Stomach (tissue), 9 donors: Measurements from ENCODE around the gene TAMM41. TPM values are rescaled to one million over a fixed set of nuclear protein-coding genes. Genes with fewer than 3 reads are reported as not detected.

ENCODE experiments used
- DNase-seq, 2 donors: peaks; one replicate each; pipeline versions ENCODE4 v3.0.0 to v3.0.0-alpha.2; 2013 to 2019
- H3K27ac ChIP-seq, 5 donors: fragments of 200-600 bp in 4 of 5; sonication (generic) in 4 of 5; one replicate each; pipeline ENCODE4 v1.5.1; 2013 to 2019; ENCODE audit warnings: mild to moderate bottlenecking in 1 of 5, moderate library complexity in 1 of 5
- H3K27me3 ChIP-seq, 3 donors: fragments of 200-600 bp; sonication (generic); one replicate each; pipeline ENCODE4 v1.5.1; 2017 to 2019; ENCODE audit warnings: mixed run types in 1 of 3
- H3K36me3 ChIP-seq, 4 donors: fragments of 200-600 bp; sonication (generic); 1 replicate in 3 of 4; 2 replicates in 1 of 4; pipeline ENCODE4 v1.5.1; 2016 to 2019
- H3K4me1 ChIP-seq, 4 donors: fragments of 200-600 bp; sonication (generic); one replicate each; pipeline ENCODE4 v1.5.1; 2016 to 2019
- H3K4me3 ChIP-seq, 4 donors: fragments of 200-600 bp; sonication (generic) in 3 of 4; one replicate each; pipeline ENCODE4 v1.5.1; 2016 to 2019; ENCODE audit warnings: mild to moderate bottlenecking in 1 of 4
- H3K9me3 ChIP-seq, 4 donors: fragments of 200-600 bp; sonication (generic); one replicate each; pipeline ENCODE4 v1.5.1; 2016 to 2019
- EP300 ChIP-seq: sonication (generic); formaldehyde crosslinking; IDR thresholded peaks from one replicate; pipeline ENCODE4 v1.6.1; 2017; ENCODE audit warnings: antibody characterized with exemption
- POLR2A ChIP-seq, 4 donors: fragments of 450-650 bp; IDR thresholded peaks; one replicate each; pipeline ENCODE4 v1.6.1; 2016; ENCODE audit warnings: antibody characterized with exemption in 4 of 4, control low read depth in 2 of 4, mild to moderate bottlenecking in 1 of 4, moderate library complexity in 1 of 4
- POLR2AphosphoS5 ChIP-seq, 3 donors: sonication (generic); formaldehyde crosslinking; IDR thresholded peaks; one replicate each; pipeline ENCODE4 v1.6.1; 2016; ENCODE audit warnings: antibody characterized with exemption in 3 of 3
- WGBS, 5 donors: extraction: QIAGEN DNeasy Blood & Tissue Kit in 3 of 5; methylation state at CpG; one replicate each; pipeline versions ENCODE4 v1.1.5 to v1.1.7; 2013 to 2018; 5-methylcytosine and 5-hydroxymethylcytosine counted together
- intact Hi-C: fragments of 100-400 bp; cut with DNase I; formaldehyde crosslinking; loops from one replicate; pipeline ENCODE4 v1.15.1; 2023; ENCODE audit warnings: low total_unique reads
- polyA plus RNA-seq, 3 donors: library from polyadenylated mRNA; stranded (reverse); fragments of 200-250 nt; gene quantifications; one replicate each; pipeline ENCODE4 v1.2.3, GENCODE V29; 2013
- total RNA-seq, 5 donors: library from RNA; depleted of rRNA; stranded (reverse); fragments of >200 nt; gene quantifications; one replicate each; pipeline versions ENCODE4 v1.1.0 to v1.2.3, GENCODE V29; 2014 to 2016
- TF ChIP-seq, protein P1 (sequence below), 7 experiments: fragments of 450-650 bp in 4 of 7; fragments of 200-600 bp in 3 of 7; sonication (generic) in 3 of 7; IDR thresholded peaks; one replicate each; pipeline ENCODE4 v1.5.1; 2016 to 2019; ENCODE audit warnings: antibody characterized with exemption in 7 of 7, control low read depth in 2 of 7, mild to moderate bottlenecking in 1 of 7
- donor health status: healthy with polysubstance abuse.
- donor health status: Bipolar disorder and iron deficiency.
- donor health status: healthy.

TAMM41 gene
- total and polyA plus RNA-seq, 8 donors: 4.3 to 22.9 (median 8.7) TPM

DNA sequence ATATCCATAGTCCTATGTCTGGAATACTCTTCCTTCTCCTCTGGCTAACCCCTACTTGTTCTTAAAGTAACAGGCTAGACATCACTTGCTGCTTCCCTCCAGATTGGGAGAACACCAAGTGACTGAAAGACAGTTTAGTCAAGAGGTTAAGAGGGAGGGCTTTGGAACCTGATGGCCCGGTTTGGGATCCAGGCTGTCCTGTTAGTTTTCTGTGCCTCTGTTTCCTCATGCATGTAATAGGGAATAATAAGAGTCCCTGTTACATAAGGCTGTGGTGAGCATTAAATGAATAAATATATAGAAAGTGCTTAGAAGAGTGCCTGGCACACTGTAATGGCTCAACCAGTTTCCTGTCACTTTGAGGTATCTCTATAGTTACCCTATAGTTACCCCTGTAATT is 66.3 kb downstream of the TAMM41 start:
- Histone ChIP-seq H3K27ac (no peak overlapping the region), H3K36me3 (peaks cover 0 to 5% (median 0%) of the 10 kb centered on the region in 4 donors), H3K27me3 (no peaks in the 10 kb centered on the region), H3K4me1 (no peaks in the 10 kb centered on the region), H3K9me3 (no peaks in the 10 kb centered on the region), H3K4me3 (no peak overlapping the region)
- WGBS, 5 donors: 84 to 95% (median 91%) methylated on average over 1 of the region's 1 CpG
- intact Hi-C loops: no loop called here
- no peak for TF ChIP-seq EP300
- TF ChIP-seq, protein P1, sequence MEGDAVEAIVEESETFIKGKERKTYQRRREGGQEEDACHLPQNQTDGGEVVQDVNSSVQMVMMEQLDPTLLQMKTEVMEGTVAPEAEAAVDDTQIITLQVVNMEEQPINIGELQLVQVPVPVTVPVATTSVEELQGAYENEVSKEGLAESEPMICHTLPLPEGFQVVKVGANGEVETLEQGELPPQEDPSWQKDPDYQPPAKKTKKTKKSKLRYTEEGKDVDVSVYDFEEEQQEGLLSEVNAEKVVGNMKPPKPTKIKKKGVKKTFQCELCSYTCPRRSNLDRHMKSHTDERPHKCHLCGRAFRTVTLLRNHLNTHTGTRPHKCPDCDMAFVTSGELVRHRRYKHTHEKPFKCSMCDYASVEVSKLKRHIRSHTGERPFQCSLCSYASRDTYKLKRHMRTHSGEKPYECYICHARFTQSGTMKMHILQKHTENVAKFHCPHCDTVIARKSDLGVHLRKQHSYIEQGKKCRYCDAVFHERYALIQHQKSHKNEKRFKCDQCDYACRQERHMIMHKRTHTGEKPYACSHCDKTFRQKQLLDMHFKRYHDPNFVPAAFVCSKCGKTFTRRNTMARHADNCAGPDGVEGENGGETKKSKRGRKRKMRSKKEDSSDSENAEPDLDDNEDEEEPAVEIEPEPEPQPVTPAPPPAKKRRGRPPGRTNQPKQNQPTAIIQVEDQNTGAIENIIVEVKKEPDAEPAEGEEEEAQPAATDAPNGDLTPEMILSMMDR (IDR thresholded peaks at IDR 0.05): no peak
- TF ChIP-seq POLR2AphosphoS5 (IDR thresholded peaks at IDR 0.05): no peak
- TF ChIP-seq POLR2A (IDR thresholded peaks at IDR 0.05): no peak
- no peak for DNase-seq

DNA sequence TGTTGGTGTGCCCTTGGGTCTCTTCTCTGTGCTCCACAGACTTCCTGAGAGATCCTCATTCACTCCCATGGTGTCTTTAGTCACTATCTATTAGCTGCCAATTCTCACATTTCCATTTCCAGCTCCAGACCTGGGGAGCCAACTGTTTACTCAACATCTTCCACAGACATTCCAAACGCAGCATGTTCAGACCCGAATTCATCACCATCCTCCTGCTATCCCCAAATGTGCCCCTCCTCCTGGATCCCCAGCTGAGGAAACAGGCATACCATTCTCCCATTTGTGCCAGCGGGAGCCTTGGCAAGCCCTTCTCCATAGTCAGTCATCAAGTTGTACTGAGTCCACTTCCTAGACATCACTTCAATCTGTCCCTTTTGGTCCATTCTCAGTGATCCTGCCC is 67.1 kb downstream of the TAMM41 start:
- no peak overlapping the region for H3K27ac ChIP-seq
- H3K4me1 ChIP-seq: no peaks in the 10 kb centered on the region
- intact Hi-C loops: no loop called here
- no peaks in the 10 kb centered on the region for H3K27me3 ChIP-seq
- no peak overlapping the region for H3K4me3 ChIP-seq
- H3K36me3 ChIP-seq: peaks cover 0 to 4% (median 0%) of the 10 kb centered on the region in 4 donors
- no peak for TF ChIP-seq POLR2A (IDR thresholded peaks at IDR 0.05)
- no peak for TF ChIP-seq EP300
- no peak for DNase-seq
- H3K9me3 ChIP-seq: no peaks in the 10 kb centered on the region
- WGBS, 5 donors: 78 to 90% (median 82%) methylated on average over 3 of the region's 3 CpGs

DNA sequence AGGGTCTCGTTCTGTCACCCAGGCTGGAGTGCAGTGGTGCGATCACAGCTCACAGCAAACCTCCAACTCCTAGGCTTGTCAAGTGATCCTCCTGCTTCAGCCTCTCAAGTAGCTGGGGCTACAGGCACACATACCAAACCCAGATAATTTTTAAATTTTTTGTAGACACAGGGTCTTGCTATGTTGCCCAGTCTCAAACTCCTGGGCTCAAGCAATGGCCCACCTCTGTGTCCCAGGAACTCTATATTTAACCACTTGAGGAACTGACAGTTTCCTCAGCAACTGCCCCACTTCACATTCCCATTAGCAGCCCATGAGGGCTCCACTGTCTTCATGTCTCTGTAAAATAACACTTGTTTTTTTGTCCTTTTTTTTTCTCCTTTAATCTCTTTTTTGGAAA is 68.4 kb downstream of the TAMM41 start:
- no peak for DNase-seq
- no peaks in the 10 kb centered on the region for H3K27me3 ChIP-seq
- no peaks in the 10 kb centered on the region for H3K9me3 ChIP-seq
- no peak for TF ChIP-seq POLR2AphosphoS5 (IDR thresholded peaks at IDR 0.05)
- no peak for TF ChIP-seq POLR2A (IDR thresholded peaks at IDR 0.05)
- TF ChIP-seq, protein P1 (IDR thresholded peaks at IDR 0.05): no peak
- TF ChIP-seq EP300: no peak
- H3K36me3 ChIP-seq: peaks cover 0 to 4% (median 0%) of the 10 kb centered on the region in 4 donors
- H3K27ac ChIP-seq: no peak overlapping the region
- intact Hi-C loops: no loop called here
- no peaks in the 10 kb centered on the region for H3K4me1 ChIP-seq
- no peak overlapping the region for H3K4me3 ChIP-seq
- WGBS, 5 donors: 97 to 100% (median 97%) methylated on average over 2 of the region's 2 CpGs

- peaks cover 0 to 4% (median 0%) of the 10 kb centered on the region in 4 donors for H3K36me3 ChIP-seq
- WGBS, 5 donors: 92 to 96% (median 95%) methylated on average over 8 of the region's 8 CpGs
- H3K9me3 ChIP-seq: no peaks in the 10 kb centered on the region
- no peak overlapping the region for H3K4me3 ChIP-seq
- H3K4me1 ChIP-seq: peaks cover 0 to under 1% (median 0%) of the 10 kb centered on the region in 4 donors
- intact Hi-C loops: no loop called here
- no peak overlapping the region for H3K27ac ChIP-seq
- no peaks in the 10 kb centered on the region for H3K27me3 ChIP-seq
- TF ChIP-seq, protein P1 (IDR thresholded peaks at IDR 0.05): no peak
- TF ChIP-seq POLR2A (IDR thresholded peaks at IDR 0.05) (no peak), EP300 (no peak), POLR2AphosphoS5 (IDR thresholded peaks at IDR 0.05) (no peak)
- DNase-seq: no peak
These were observed 70.3 kb downstream of the TAMM41 start for GRCh38 chr3:11776346-11776745.

GRCh38 chr3:11775493-11775892 is 71.2 kb downstream of the TAMM41 start:
- peaks cover 0 to 4% (median 0%) of the 10 kb centered on the region in 4 donors for H3K36me3 ChIP-seq
- H3K9me3 ChIP-seq: no peaks in the 10 kb centered on the region
- no peak overlapping the region for H3K4me3 ChIP-seq
- 79 to 90% (median 84%) methylated on average over 8 of the region's 8 CpGs for WGBS, 5 donors
- no peaks in the 10 kb centered on the region for H3K27me3 ChIP-seq
- no peak overlapping the region for H3K27ac ChIP-seq
- intact Hi-C loops: no loop called here
- no peak for TF ChIP-seq EP300
- no peak for TF ChIP-seq POLR2A (IDR thresholded peaks at IDR 0.05)
- no peak for TF ChIP-seq POLR2AphosphoS5 (IDR thresholded peaks at IDR 0.05)
- TF ChIP-seq, protein P1 (IDR thresholded peaks at IDR 0.05): no peak
- no peak for DNase-seq
- H3K4me1 ChIP-seq: peaks cover 6 to 9% (median 7%) of the 10 kb centered on the region in 4 donors
